KMS-11 (cell line): ENCODE results near the gene AGPS.

Experiments used
- H2AFZ ChIP-seq: fragments of 200-600 bp; sonication (generic); 2 replicates; pipeline ENCODE4 v1.6.1; 2016; ENCODE audit warnings: antibody characterized with exemption, mixed run types, low read depth
- H3K27ac ChIP-seq: fragments of 200-600 bp; sonication (generic); 2 replicates; pipeline ENCODE4 v1.6.1; 2016; ENCODE audit warnings: mild to moderate bottlenecking, mixed run types
- H3K27me3 ChIP-seq: fragments of 200-600 bp; sonication (generic); 2 replicates; pipeline ENCODE4 v1.6.1; 2017; ENCODE audit warnings: mild to moderate bottlenecking, low read depth, mixed run types, moderate library complexity; ENCODE audit not compliant: insufficient read depth
- H3K36me3 ChIP-seq: fragments of 200-600 bp; sonication (generic); 2 replicates; pipeline ENCODE4 v1.6.1; 2017; ENCODE audit warnings: mild to moderate bottlenecking, mixed run types; ENCODE audit not compliant: insufficient read depth
- H3K4me1 ChIP-seq: fragments of 200-600 bp; sonication (generic); 2 replicates; pipeline ENCODE4 v1.6.1; 2016; ENCODE audit warnings: mild to moderate bottlenecking, low read depth, mixed run types; ENCODE audit not compliant: poor library complexity, severe bottlenecking
- H3K4me2 ChIP-seq: fragments of 200-600 bp; sonication (generic); 2 replicates; pipeline ENCODE4 v1.7.0; 2016; ENCODE audit warnings: mild to moderate bottlenecking, mixed run types
- H3K4me3 ChIP-seq: fragments of 200-600 bp; sonication (generic); IDR thresholded peaks from 2 replicates; pipeline ENCODE4 v1.6.1; 2017; ENCODE audit warnings: low read depth, low read length, mixed read lengths; ENCODE audit not compliant: insufficient read depth
- H3K79me2 ChIP-seq: fragments of 200-600 bp; sonication (generic); 2 replicates; pipeline ENCODE4 v1.6.1; 2016; ENCODE audit warnings: low read depth, mixed run types; ENCODE audit not compliant: insufficient read depth
- H3K9ac ChIP-seq: fragments of 200-600 bp; sonication (generic); 2 replicates; pipeline ENCODE4 v1.6.1; 2016; ENCODE audit warnings: mild to moderate bottlenecking, mixed run types
- H4K20me1 ChIP-seq: fragments of 200-600 bp; sonication (generic); 2 replicates; pipeline ENCODE4 v1.6.1; 2016; ENCODE audit warnings: mild to moderate bottlenecking, mixed run types; ENCODE audit not compliant: insufficient read depth
- CTCF ChIP-seq: fragments of 200-600 bp; sonication (generic); conservative IDR thresholded peaks from 2 replicates; pipeline ENCODE4 v1.6.1; 2017; ENCODE audit warnings: low read depth, mild to moderate bottlenecking, antibody characterized with exemption, low read length, moderate library complexity, mixed read lengths

Gene AGPS

GRCh38 chr2:177532567-177532966 is 140.0 kb downstream of the AGPS start:
- Histone ChIP-seq H3K9ac (no peak overlapping the region), H4K20me1 (no peaks in the 10 kb centered on the region), H3K4me3 (no peak overlapping the region), H3K79me2 (no peaks in the 10 kb centered on the region), H3K27ac (no peak overlapping the region), H3K27me3 (no peaks in the 10 kb centered on the region), H3K36me3 (no peaks in the 10 kb centered on the region), H3K4me2 (no peak overlapping the region), H2AFZ (no peak overlapping the region), H3K4me1 (no peaks in the 10 kb centered on the region)
- TF ChIP-seq CTCF, result no peak

- Histone ChIP-seq H3K4me2 (no peak overlapping the region), H3K27me3 (no peaks in the 10 kb centered on the region), H3K4me1 (no peaks in the 10 kb centered on the region), H3K79me2 (no peaks in the 10 kb centered on the region), H3K36me3 (no peaks in the 10 kb centered on the region), H2AFZ (no peak overlapping the region), H3K27ac (no peak overlapping the region), H3K9ac (no peak overlapping the region), H4K20me1 (no peaks in the 10 kb centered on the region), H3K4me3 (no peak overlapping the region)
- TF ChIP-seq CTCF, result no peak
Observed at GRCh38 chr2:177533253-177533652, 140.7 kb downstream of the AGPS start.

- TF ChIP-seq CTCF, result no peak
- no peak overlapping the region for H2AFZ ChIP-seq
- no peaks in the 10 kb centered on the region for H4K20me1 ChIP-seq
- no peak overlapping the region for H3K9ac ChIP-seq
- H3K27ac ChIP-seq, result no peak overlapping the region
- no peaks in the 10 kb centered on the region for H3K4me1 ChIP-seq
- no peaks in the 10 kb centered on the region for H3K79me2 ChIP-seq
- H3K36me3 ChIP-seq, result no peaks in the 10 kb centered on the region
- no peaks in the 10 kb centered on the region for H3K27me3 ChIP-seq
- H3K4me3 ChIP-seq, result no peak overlapping the region
- no peak overlapping the region for H3K4me2 ChIP-seq
Observed at GRCh38 chr2:177535000-177535399, 142.4 kb downstream of the AGPS start.

- Histone ChIP-seq H3K9ac (no peak overlapping the region), H4K20me1 (no peaks in the 10 kb centered on the region), H3K4me1 (no peaks in the 10 kb centered on the region), H3K36me3 (no peaks in the 10 kb centered on the region), H3K4me2 (no peak overlapping the region), H3K79me2 (no peaks in the 10 kb centered on the region), H3K27ac (no peak overlapping the region), H3K4me3 (no peak overlapping the region), H3K27me3 (no peaks in the 10 kb centered on the region), H2AFZ (no peak overlapping the region)
- TF ChIP-seq CTCF, result no peak
Observed at GRCh38 chr2:177535958-177536504, 143.5 kb downstream of the AGPS start.
